T47D (cell line): ENCODE measurements around the gene AGPAT1.

ENCODE experiments used
- DNase-seq, 2 experiments: peaks; one replicate each; pipeline versions ENCODE4 v3.0.0 to v3.0.0-alpha.2; 2011 to 2012; ENCODE audit warnings: low read depth in 1 of 2, low spot score in 1 of 2
- JUND ChIP-seq: IDR thresholded peaks from 2 replicates; pipeline ENCODE4 v1.6.1; 2012; ENCODE audit warnings: low read depth
- in situ Hi-C: cut with HindIII; loops from 2 replicates; pipeline ENCODE4 v1.10.0; 2016; ENCODE audit warnings: low sequenced_read_pairs, low pct_unique_long_range_greater_than_20kb

AGPAT1 gene

DNA sequence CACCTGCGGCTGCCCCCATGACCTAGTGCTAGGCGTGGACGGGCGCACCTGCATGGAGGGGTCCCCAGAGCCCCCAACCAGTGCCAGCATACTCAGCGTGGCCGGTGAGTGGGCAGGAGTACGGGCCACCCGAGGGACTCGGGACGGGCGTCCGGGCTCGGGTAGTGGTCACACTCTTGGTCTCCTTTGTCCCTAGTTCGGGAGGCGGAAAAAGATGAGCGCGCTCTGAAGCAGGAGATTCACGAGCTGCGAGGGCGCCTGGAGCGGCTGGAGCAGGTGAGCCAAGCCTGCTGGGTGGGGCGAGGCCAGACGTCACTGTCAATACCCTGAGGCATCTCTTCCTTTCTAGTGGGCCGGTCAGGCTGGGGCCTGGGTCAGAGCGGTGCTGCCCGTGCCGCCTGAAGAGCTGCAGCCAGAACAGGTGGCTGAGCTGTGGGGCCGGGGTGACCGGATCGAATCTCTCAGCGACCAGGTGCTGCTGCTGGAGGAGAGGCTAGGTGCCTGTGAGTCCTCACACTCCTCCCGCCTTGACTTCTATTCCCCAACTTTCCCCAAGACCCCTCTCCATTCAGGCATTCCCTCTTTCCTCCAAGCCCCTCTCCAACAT is 8.6 kb downstream of the AGPAT1 start:
- in situ Hi-C loops, result no loop called here
- TF ChIP-seq JUND, result no peak
- no peak for DNase-seq

- no peak for DNase-seq
- no peak for TF ChIP-seq JUND
- in situ Hi-C loops, result no loop called here
Measured at GRCh38 chr6:32166411-32167061, 9.3 kb downstream of the AGPAT1 start.

DNA sequence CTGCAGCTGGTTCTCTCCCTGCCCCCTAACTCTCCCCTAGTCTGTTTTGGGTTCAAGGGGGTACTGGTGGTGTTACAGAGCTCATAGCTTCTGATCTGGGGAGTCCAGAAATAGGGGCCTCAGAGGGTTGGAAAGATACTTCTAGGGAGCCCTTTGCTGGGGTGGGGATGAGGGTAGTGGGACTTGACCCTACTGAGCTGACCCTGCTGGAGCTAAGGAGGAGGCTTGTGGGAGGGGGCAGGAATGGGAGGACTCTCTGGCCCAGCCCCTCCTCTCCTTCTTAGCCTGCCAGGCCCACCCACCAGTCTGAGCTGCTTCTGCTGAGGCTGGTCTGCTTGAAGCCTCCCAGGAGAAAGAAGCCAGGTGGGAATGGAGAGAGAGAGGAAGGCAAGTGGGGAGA is 11.6 kb downstream of the AGPAT1 start, which contains the start of gene EGFL8:
Gene EGFL8 (plus strand): TSS at position 301 of the 400 bp plus-strand sequence. CDS start 1,571 bp downstream, outside the sequence.
- no peak for DNase-seq
- no peak for TF ChIP-seq JUND
- in situ Hi-C loops, result no loop called here

DNA sequence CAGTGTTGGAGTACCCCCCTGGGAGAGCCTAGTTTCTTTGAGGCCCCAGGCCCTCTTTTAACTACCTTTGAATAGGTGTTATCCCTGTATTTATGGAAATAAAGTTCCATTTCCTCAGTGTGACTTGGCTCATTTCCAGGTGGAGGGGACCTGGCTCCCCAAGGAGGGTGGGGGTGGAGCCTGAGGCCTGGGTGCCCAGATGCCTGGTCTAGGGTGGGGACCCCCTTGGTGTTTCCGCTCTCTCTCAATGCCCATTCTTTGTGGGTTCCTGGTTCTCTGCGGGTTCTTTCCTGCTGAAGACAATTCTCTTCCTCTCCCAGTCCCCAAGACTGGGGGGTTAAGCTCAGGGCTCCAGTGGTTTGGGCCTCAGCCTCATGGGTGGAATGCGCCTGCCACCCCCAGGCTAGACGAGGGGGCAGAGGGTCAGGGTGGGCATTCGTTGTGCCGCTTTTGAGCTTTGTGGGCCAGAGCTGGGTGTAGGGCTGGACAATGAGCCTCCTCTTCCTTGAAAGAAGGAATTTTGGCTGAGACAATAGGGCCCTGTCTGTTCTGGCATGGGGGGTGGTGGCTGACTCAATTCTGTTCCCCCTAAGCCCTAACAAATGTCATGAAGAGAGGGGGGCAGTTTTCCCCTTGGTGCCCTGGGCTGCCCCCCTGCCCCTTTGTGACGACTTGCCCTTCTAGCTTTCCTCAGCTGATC is 12.2 kb downstream of the AGPAT1 start:
- in situ Hi-C loops, result no loop called here
- no peak for TF ChIP-seq JUND
- DNase-seq, result no peak

DNA sequence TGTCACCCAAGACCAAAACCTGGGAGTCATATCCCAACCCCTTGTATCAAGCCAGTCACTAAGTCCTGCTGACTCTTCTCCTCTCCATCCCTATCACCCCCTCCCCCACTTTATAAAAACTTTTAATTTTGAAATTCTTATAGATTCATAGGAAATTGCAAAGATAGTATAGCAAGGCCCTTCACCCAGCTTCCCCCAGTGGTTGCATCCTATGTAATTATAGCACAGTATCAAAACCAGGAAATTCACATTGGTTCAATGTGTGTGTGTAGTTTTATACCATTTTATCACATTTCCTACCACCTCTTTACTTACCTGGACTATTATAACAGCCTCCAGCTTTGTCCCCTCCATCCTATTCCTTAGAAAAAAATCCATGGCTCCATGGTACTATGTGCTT is 17.8 kb downstream of the AGPAT1 start:
- no peak for DNase-seq
- TF ChIP-seq JUND, result no peak
- in situ Hi-C loops, result no loop called here

- in situ Hi-C loops, result no loop called here
- no peak for DNase-seq
- TF ChIP-seq JUND, result no peak
Measured at GRCh38 chr6:32156891-32157290, 19.0 kb downstream of the AGPAT1 start.

DNA sequence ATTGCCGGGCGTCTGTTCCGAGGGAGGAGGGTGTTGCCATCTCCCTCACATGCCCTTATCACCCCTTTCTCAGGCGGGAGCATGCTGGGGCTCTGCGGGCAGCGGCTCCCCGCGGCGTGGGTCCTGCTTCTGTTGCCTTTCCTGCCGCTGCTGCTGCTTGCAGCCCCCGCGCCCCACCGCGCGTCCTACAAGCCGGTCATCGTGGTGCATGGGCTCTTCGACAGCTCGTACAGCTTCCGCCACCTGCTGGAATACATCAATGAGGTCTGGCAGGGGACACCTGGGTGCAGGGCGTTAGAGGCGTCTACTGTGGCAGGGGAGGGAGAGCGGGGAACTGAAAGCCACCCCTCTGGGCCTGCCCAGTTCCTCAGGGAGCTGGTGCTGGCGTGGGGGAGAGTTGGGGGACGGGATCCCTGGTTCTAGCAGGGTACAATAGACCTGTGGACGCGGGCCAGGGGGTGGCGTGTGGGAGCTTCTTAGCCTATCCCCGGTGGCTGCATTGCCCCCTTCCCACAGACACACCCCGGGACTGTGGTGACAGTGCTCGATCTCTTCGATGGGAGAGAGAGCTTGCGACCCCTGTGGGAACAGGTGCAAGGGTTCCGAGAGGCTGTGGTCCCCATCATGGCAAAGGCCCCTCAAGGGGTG is 21.2 kb downstream of the AGPAT1 start:
- peak; percentile 79 to 90 for DNase-seq
- in situ Hi-C loops, result no loop called here
- no peak for TF ChIP-seq JUND

- DNase-seq, result peak; percentile 78 to 93
- in situ Hi-C loops, result no loop called here
- no peak for TF ChIP-seq JUND
Measured at GRCh38 chr6:32153564-32154513, 22.0 kb downstream of the AGPAT1 start, which contains the start of gene PPT2. TSS of gene PPT2 (plus strand) at chr6:32154141. CDS start at chr6:32154595, 454 bp downstream.

DNA sequence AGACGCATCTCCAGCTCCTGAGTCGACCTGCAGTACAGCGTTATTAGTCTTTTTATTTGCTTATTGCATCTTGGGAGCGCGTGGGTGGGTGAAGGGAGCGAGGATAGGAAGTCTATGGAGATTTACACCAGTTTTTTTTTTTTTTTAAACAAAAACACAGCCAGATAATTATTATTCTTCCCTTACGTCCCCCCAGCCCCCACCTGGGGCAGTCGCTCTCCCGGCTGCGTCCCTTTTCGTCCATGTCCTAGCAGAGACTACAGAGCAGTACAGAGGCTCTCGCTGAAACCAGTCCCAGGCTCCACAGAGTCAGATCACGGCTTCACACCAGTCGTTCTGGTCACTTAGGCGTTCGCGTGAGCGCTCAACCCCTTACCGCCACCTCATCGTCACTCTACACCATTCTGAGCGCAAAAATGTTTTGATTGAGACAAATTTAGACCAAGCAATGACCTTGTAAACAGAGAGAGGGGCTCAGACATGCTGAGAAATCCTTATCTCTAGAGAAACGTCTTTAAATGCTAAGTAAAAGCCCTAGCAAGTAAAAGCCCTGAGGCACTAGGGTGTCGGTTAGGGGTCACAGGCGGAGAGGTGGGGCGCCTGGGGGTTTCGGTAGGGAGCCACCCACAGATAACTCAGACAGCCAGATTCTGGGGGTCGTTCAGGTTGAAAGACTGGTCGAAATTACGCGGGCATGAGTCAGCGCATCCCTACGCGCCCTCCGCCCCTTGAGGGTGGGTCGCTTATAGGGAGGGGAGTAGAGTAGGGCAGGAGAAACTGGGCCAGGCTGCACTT is 22.9 kb downstream of the AGPAT1 start:
- in situ Hi-C loops, result no loop called here
- peak in 1 of 2 experiments; percentile 42 for DNase-seq
- no peak for TF ChIP-seq JUND

DNA sequence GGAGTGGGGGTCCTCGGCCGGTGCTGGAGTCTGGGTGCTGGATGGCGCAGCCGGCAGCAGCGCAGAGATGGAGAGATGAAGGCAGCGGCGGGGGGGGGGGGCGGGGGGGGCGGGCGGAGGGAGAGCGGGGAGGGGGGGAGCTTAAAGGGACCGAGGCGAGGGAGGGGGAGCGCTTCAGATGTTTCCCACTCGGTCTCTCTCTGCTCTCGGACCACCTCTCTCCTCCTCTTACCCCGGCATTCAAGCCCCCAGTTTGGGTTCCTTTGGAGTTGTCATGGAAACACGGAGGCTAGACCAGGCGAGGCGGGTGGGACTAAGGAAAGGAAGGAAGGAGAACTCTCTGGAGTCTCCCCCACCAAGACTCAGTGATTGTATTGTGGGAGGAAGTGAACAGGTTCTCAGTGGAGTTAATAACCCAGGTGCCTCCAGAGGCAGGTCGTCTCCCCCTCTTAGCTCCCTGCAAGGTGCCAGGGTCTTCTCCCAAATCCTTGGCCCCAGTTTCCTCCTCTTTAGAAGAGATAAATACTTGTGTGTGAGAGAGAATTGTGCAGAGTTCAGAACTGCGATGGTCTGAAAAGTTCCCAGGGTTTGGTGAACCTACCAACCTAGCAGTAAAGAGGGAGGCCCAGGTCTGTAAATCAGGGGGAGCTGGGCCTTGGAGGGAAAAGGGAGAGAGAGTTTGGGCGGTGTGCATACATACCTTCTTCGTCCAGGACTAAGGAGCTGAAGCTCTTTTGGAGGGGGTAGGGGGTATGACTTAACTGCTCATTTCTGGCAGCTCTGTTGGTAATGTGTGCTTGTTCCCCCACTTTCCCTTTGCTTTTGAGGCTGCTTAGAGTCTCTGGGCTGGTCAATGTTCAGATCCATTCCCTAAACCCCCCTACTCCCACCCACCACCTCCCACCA is 23.8 kb downstream of the AGPAT1 start, which contains the start of gene PRRT1:
Gene PRRT1 (minus strand): TSS at position 77 of the 906 bp plus-strand sequence. CDS start 112 bp downstream, outside the sequence.
- no peak for TF ChIP-seq JUND
- in situ Hi-C loops, result no loop called here
- DNase-seq, result no peak
